ENCODE measurements around the gene MAS1L.

DNA sequence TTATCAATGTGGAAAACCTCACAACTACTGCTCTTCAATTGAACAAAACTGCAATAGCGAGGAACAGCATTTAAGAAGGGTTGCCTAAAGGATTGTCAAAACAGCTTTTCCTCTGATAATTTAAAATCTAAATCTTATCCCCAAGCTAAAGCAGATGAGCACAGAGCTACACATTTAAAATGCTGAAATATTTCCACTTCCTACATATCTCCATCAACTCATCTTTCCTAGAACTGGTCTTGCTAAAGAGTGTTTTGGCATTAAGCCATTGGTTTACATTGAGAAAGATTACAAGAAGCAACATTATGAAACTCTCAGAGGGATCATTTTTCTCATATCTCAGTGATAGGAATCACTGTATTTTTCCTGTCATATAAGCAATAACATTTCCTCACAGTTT is 45.0 kb downstream of the MAS1L start:
- TF ChIP-seq EZH2phosphoT487 (IDR thresholded peaks at IDR 0.05; ENCODE audit: low read depth) = no peak
- TF ChIP-seq CTCF (IDR thresholded peaks at IDR 0.05; ENCODE audit: low read depth, low read length) = no peak

Data from OCI-LY3 (cell line).